Measurements from ENCODE around the gene KRTAP4-8.
"Not testable (repeated sequence)": the region's sequence is repeated elsewhere in the genome, so short reads cannot be mapped to it uniquely, and the experiment has no call there.

Gene KRTAP4-8

GRCh38 chr17:41098481-41098880, 539 bp upstream of the KRTAP4-8 start:
- intact Hi-C loops (cut with DNase I; ENCODE audit: low total_unique reads): no loop called here
- Histone ChIP-seq H3K9me3 (no peaks in the 10 kb centered on the region), H3K36me3 (no peaks in the 10 kb centered on the region), H3K4me1 (no peaks in the 10 kb centered on the region), H3K4me3 (no peak overlapping the region), H3K27ac (no peak overlapping the region), H3K27me3 (no peaks in the 10 kb centered on the region)
- no peak for TF ChIP-seq CTCF (IDR thresholded peaks at IDR 0.05)
- DNase-seq: no peak

- Histone ChIP-seq H3K4me1 (no peaks in the 10 kb centered on the region), H3K36me3 (no peaks in the 10 kb centered on the region)
- TF ChIP-seq CTCF (IDR thresholded peaks at IDR 0.05): no peak
Observed at GRCh38 chr17:41096055-41096454, 1.9 kb downstream of the KRTAP4-8 start.

GRCh38 chr17:41088760-41089352, 9.1 kb downstream of the KRTAP4-8 start:
- H3K4me3 ChIP-seq; intact Hi-C loops (cut with DNase I; ENCODE audit: low total_unique reads); H3K27me3 ChIP-seq; DNase-seq; H3K36me3 ChIP-seq; H3K27ac ChIP-seq; H3K9me3 ChIP-seq; H3K4me1 ChIP-seq: not testable (repeated sequence)

More at GRCh38 chr17:41096055-41096454, 1.9 kb downstream of the KRTAP4-8 start:
- Histone ChIP-seq H3K4me3 (no peak overlapping the region), H3K27me3 (no peaks in the 10 kb centered on the region), H3K9me3 (no peaks in the 10 kb centered on the region), H3K27ac (no peak overlapping the region)
- intact Hi-C loops (cut with DNase I; ENCODE audit: low total_unique reads): no loop called here
- no peak for DNase-seq

GRCh38 chr17:41084100-41084856, 13.7 kb downstream of the KRTAP4-8 start, which contains the start of gene KRTAP4-7:
Gene KRTAP4-7, plus strand, starts transcription at chr17:41084150. Its CDS starts 57 bp downstream, at chr17:41084207.
- H3K27me3 ChIP-seq; H3K27ac ChIP-seq; H3K4me3 ChIP-seq; H3K36me3 ChIP-seq; H3K9me3 ChIP-seq; DNase-seq; H3K4me1 ChIP-seq; intact Hi-C loops (cut with DNase I; ENCODE audit: low total_unique reads): not testable (repeated sequence)

- H3K36me3 ChIP-seq; H3K4me1 ChIP-seq; H3K27ac ChIP-seq; H3K27me3 ChIP-seq; intact Hi-C loops (cut with DNase I; ENCODE audit: low total_unique reads); H3K9me3 ChIP-seq; H3K4me3 ChIP-seq; DNase-seq: not testable (repeated sequence)
Observed at GRCh38 chr17:41083427-41083826, 14.5 kb downstream of the KRTAP4-8 start.

GRCh38 chr17:41082626-41083025, 15.3 kb downstream of the KRTAP4-8 start:
- Histone ChIP-seq H3K4me1 (no peaks in the 10 kb centered on the region), H3K9me3 (no peaks in the 10 kb centered on the region)
- no peak for DNase-seq

More at GRCh38 chr17:41082626-41083025, 15.3 kb downstream of the KRTAP4-8 start:
- Histone ChIP-seq H3K27ac (no peak overlapping the region), H3K27me3 (no peaks in the 10 kb centered on the region), H3K4me3 (no peak overlapping the region), H3K36me3 (no peaks in the 10 kb centered on the region)
- intact Hi-C loops (cut with DNase I; ENCODE audit: low total_unique reads): no loop called here
- no peak for TF ChIP-seq CTCF (IDR thresholded peaks at IDR 0.05)

Measured in tibial artery (tissue), 4 donors.